Renal cortex interstitium (tissue), 11 donors: ENCODE results near the gene HOXA9. TPM values are rescaled to one million over a fixed set of nuclear protein-coding genes. Genes with fewer than 3 reads are reported as not detected.

Experiments used
- DNase-seq, 11 donors: peaks; one replicate each; pipeline ENCODE4 v3.0.0-alpha.2; 2013; ENCODE audit warnings: low read depth in 9 of 11, low spot score in 4 of 11; ENCODE audit errors: extremely low read depth in 1 of 11
- polyA plus RNA-seq, 3 donors: library from polyadenylated mRNA; unstranded; fragments of 120-200 nt; gene quantifications; one replicate each; pipeline ENCODE4 v1.2.1, GENCODE V29; 2013; ENCODE audit not compliant: insufficient read length in 3 of 3

Gene HOXA9
- polyA plus RNA-seq, 3 donors = 107 to 119 (median 118) TPM

DNA sequence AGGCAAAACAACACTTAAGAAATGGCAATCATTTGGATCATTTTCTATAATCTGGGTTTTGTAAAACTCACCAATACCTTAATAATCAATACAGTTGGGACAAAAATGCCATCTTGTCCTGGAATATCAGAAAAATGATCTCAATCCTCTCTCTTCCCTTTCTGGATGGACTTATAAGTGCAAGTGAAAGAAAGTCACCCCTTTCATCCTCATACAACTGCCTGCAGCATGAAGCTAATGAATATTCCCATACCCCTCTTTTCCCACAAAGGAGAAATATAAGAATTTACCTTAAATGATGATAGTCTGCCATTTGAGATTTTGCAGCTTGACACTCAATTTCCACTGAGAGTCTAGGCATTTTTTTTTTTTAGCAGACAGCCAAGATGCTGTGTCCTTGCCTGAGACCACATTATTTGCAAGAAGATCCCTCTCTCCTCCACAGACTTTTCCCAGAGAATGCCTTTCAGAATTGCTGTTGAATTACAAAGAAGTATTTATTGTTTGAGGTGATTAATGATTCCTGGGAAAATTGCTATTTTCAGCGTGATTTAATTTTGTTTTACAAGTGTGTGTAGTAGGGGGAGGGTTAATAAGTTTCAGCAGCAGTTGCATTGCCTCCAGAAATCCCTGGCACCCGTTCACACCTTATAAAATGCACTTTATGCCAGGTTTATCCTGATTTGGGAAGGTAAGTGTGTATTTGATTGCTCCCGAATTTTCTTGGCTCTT is 38.6 kb downstream of the HOXA9 start:
- DNase-seq = no peak

- DNase-seq = no peak
These were observed 39.3 kb downstream of the HOXA9 start for GRCh38 chr7:27125986-27126394.

- no peak for DNase-seq
These were observed 40.2 kb downstream of the HOXA9 start for GRCh38 chr7:27124902-27125689.

- DNase-seq = no peak
These were observed 41.0 kb downstream of the HOXA9 start for GRCh38 chr7:27124096-27124901.

- DNase-seq = no peak
These were observed 41.8 kb downstream of the HOXA9 start for GRCh38 chr7:27123477-27124053.

GRCh38 chr7:27123007-27123476 is 42.3 kb downstream of the HOXA9 start:
- no peak for DNase-seq

- DNase-seq = no peak
These were observed 43.0 kb downstream of the HOXA9 start for GRCh38 chr7:27122077-27122910.

DNA sequence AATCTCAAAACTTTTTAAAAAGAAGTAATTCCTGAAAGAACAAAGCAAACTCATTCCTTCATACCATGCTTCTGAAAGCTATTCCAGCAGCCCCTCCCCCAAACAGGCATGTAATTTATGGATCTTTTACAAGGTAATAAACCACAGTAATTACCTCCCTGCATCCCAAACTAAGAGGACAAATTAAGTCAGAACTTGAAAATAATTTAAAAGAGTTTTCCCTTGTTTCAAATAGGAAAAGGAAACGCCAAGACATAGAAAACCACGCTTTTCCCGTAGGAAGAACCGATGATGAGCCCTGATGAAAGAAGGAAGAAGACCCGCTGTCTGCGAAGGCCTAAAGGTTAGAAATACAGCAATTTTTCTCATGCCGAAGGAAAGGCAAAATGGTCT is 43.7 kb downstream of the HOXA9 start:
- no peak for DNase-seq

DNA sequence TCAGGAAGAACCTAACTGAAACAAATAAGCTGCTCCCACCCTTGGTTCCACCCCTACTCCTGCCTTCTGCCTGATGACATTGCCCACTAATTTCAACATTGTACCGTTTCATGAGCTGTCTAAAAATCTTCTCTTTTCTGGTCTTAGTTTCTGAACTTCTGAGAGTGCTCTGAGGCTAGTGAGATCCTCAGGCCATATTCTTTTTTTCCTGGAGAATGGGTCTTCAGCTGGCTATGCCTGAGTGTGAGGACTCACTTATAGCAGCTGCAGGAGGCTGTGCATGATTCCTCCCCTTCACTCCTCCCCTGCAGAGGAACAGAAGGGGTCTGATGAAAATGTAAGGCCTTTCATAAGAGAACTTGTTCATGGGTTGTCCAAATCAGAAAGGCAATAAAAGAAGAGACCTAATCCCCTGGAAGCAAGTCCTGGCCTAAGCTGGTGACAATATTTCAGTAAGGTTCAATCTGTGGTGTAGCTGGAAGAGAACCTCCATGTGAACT is 45.9 kb downstream of the HOXA9 start:
- DNase-seq = no peak

DNA sequence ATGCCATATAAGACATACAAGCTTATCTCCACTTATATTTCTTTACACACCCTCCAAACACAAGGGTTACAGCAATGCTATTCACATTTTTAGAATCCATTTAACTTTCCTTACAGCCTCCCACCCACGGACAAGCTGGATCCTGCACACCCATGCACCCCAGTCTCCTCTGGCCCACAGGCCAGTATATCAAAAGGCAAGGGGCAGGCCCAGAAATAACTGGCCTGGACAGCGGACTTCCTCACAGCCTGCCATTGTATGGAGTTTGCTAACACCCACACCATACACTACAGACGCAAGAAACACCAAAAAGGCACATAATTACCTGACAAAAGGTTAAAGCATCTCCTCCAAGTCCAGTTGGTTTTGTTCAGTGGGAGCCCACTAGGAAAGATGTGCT is 46.8 kb downstream of the HOXA9 start:
- no peak for DNase-seq

DNA sequence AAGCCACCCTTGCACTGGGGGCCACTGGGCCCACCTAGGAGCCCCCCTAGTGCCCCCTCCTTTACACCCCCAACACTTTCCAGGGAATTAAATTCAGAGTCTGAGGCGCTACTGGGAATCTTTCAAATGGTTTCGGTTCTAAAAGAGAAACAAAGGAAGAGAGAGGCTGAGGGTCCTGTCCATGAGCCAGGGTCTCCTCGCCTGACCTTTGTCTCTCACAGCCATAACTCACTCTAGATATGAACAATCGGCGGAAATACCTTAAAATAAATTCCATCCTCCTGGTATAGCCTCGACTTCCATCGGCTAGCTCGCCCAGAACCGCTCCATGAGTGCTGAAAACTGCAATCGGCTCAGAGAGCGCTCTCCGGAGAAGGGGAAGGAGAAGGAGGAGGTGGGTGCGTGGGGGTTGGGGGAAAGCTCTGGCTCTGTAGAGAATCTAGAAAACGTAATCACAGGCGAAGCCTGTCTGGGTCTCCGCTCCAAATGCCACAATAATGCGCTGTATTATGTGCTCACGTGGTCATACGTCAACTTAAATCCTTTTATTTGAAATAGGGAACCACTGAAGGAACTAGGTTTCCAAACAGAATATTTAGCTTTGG is 47.3 kb downstream of the HOXA9 start:
- no peak for DNase-seq

GRCh38 chr7:27116962-27117886 is 48.1 kb downstream of the HOXA9 start:
- no peak for DNase-seq

DNA sequence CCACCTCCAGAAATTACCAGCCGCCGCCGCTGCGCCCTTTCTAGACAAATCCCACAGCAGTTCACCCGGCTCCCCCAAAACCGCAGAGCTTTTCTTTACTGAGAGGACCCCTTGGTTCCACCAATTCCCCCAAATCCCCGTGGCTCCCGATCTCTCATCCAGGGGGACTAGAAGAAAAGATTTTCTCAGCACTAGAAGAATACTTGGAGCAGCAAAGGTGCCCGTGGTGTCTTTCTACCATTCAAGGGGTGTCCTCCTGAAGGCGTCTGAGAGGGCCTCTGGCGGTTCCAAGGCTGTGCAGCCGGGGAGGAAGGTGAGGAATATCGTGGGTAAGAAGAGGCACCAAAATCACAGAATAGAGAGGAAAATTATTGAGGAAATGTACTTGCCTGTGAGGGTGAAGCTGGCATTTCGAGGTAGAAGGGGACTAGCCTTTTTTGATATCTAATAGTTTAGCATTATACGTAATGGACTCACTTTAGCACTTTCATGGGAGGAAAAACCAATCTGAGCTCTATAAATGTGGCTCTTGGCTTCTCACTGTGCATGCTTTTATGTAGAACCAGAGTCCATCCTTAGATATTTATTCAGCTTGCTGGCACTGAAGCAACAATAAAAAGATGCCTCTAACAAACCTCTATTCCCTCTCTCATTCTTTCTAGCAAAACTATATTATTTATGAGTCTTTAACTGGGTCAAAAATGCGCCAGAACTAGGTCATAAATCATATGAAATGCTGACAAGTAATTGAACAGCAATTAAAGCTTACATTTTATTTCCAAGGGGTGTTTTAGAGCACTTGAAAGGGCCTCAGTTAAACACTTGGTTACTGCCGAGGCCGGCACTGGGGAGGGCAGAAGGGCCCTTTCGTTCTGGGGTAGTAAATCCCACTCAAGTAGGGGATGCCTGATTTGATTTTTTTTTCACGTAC is 49.0 kb downstream of the HOXA9 start:
- no peak for DNase-seq

DNA sequence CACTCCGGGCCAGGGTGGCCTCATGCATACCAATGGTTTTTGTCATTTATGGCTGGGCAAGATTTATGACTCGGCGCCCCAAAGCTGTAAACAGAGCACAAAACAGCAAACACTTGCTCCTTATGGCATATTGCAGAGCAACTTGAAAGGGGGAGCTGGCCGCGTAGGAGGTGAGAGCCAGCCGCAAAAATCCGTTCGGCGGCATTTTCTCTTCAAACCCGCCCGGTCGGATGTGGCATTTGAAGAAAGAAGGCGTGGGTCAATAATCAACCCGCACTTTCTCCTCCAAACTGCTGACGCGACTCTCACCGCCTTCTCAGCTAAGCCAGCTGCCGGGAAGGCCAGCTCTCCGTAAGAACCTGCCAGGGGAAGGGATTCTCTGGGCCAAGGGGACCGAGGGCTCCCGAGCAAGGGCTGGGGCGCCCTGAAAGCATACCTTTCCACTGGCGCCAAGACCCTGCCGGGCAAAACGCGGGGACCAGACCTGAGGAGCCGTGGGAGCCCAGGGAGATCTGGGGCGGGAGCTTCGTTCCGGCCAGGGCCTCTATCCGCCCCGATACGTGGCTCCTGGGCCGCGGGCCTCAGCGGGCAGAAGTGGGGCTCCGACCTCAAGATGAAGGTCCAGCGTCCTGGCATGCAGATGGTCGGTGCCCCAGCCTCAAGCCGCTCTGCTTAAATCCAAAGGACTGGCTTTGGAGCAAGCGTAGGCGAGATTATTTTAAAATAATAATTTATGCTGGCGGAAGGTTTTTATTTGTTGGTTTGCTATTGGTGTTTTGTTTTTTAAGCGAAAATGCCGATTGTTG is 49.9 kb downstream of the HOXA9 start:
- peak in 5 of 11 donors; percentile 80 to 93 (median 89) for DNase-seq

- DNase-seq = no peak
These were observed 50.5 kb downstream of the HOXA9 start for GRCh38 chr7:27114881-27115220.
